Trophoblast cell (in vitro differentiated cells and primary cell): Measurements from ENCODE around the gene KCNK18.

Experiments
- DNase-seq, 2 donors: peaks; one replicate each; pipeline ENCODE4 v3.0.0-alpha.2; 2016
- H2AFZ ChIP-seq: 2 replicates; pipeline ENCODE4 v1.6.1; 2013; ENCODE audit warnings: low read length, moderate library complexity, mild to moderate bottlenecking; ENCODE audit not compliant: insufficient read depth, poor library complexity
- H2AK5ac ChIP-seq: 2 replicates; pipeline ENCODE4 v1.6.1; 2013; ENCODE audit warnings: mild to moderate bottlenecking, low read length
- H2BK120ac ChIP-seq: 2 replicates; pipeline ENCODE4 v1.6.1; 2013; ENCODE audit warnings: low read length, mild to moderate bottlenecking, moderate library complexity; ENCODE audit not compliant: insufficient read depth, poor library complexity
- H2BK12ac ChIP-seq: 2 replicates; pipeline ENCODE4 v1.6.1; 2013; ENCODE audit warnings: mild to moderate bottlenecking, low read length, moderate library complexity
- H2BK5ac ChIP-seq: 2 replicates; pipeline ENCODE4 v1.6.1; 2013; ENCODE audit warnings: low read length, low read depth, moderate library complexity, mild to moderate bottlenecking; ENCODE audit not compliant: poor library complexity
- H3K14ac ChIP-seq: 2 replicates; pipeline ENCODE4 v1.6.1; 2013; ENCODE audit warnings: mild to moderate bottlenecking, low read length
- H3K18ac ChIP-seq: 2 replicates; pipeline ENCODE4 v1.6.1; 2013; ENCODE audit warnings: mild to moderate bottlenecking, low read length
- H3K23ac ChIP-seq: 2 replicates; pipeline ENCODE4 v1.6.1; 2013; ENCODE audit warnings: low read length
- H3K27ac ChIP-seq: 2 replicates; pipeline ENCODE4 v1.5.1; 2013; ENCODE audit warnings: low read depth, mild to moderate bottlenecking, inconsistent platforms, low read length, moderate library complexity
- H3K27me3 ChIP-seq: 2 replicates; pipeline ENCODE4 v1.6.1; 2013; ENCODE audit warnings: inconsistent platforms, mild to moderate bottlenecking, low read length, moderate library complexity; ENCODE audit not compliant: insufficient read depth
- H3K36me3 ChIP-seq, 2 experiments: 1 replicate in 1 of 2; 2 replicates in 1 of 2; pipeline ENCODE4 v1.6.1; 2013; ENCODE audit warnings: low read length in 2 of 2, mild to moderate bottlenecking in 2 of 2, moderate library complexity in 1 of 2; ENCODE audit not compliant: insufficient read depth in 2 of 2, control insufficient read depth in 1 of 2
- H3K4ac ChIP-seq: 2 replicates; pipeline ENCODE4 v1.6.1; 2013; ENCODE audit warnings: low read depth, mild to moderate bottlenecking, low read length, moderate library complexity
- H3K4me1 ChIP-seq, 2 experiments: 1 replicate in 1 of 2; 2 replicates in 1 of 2; pipeline ENCODE4 v1.6.1; 2013; ENCODE audit warnings: low read length in 2 of 2, mild to moderate bottlenecking in 2 of 2, moderate library complexity in 1 of 2; ENCODE audit not compliant: insufficient read depth in 2 of 2, control insufficient read depth in 1 of 2
- H3K4me2 ChIP-seq: 2 replicates; pipeline ENCODE4 v1.6.1; 2013; ENCODE audit warnings: inconsistent platforms, mild to moderate bottlenecking, low read length, moderate library complexity
- H3K4me3 ChIP-seq: 2 replicates; pipeline ENCODE4 v1.5.1; 2013; ENCODE audit warnings: mild to moderate bottlenecking, low read depth, low read length, inconsistent platforms
- H3K79me1 ChIP-seq: one replicate; pipeline ENCODE4 v1.6.1; 2013; ENCODE audit warnings: low read length
- H3K79me2 ChIP-seq: 2 replicates; pipeline ENCODE4 v1.6.1; 2013; ENCODE audit warnings: low read length, mild to moderate bottlenecking; ENCODE audit not compliant: control insufficient read depth, insufficient read depth, poor library complexity
- H3K9ac ChIP-seq: 2 replicates; pipeline ENCODE4 v1.6.1; 2013; ENCODE audit warnings: mild to moderate bottlenecking, low read length
- H3K9me3 ChIP-seq: 2 replicates; pipeline ENCODE4 v1.6.1; 2013; ENCODE audit warnings: low read depth, mild to moderate bottlenecking, control low read depth, inconsistent platforms, low read length; ENCODE audit not compliant: insufficient read depth
- H4K12ac ChIP-seq: 2 replicates; pipeline ENCODE4 v1.6.1; 2013; ENCODE audit warnings: low read depth, mild to moderate bottlenecking, low read length, moderate library complexity
- H4K8ac ChIP-seq: 2 replicates; pipeline ENCODE4 v1.6.1; 2013; ENCODE audit warnings: low read depth, mild to moderate bottlenecking, low read length, moderate library complexity
- H4K91ac ChIP-seq: one replicate; pipeline ENCODE4 v1.6.1; 2013; ENCODE audit warnings: low read depth, mild to moderate bottlenecking, low read length, moderate library complexity
- WGBS: extraction: QIAGEN DNeasy Blood & Tissue Kit; methylation state at CpG from one replicate; pipeline ENCODE4 v1.1.7; 2013; ENCODE audit warnings: missing lambda C conversion rate; ENCODE audit not compliant: insufficient read length, insufficient coverage; ENCODE audit errors: extremely low coverage; 5-methylcytosine and 5-hydroxymethylcytosine counted together

The KCNK18 gene

DNA sequence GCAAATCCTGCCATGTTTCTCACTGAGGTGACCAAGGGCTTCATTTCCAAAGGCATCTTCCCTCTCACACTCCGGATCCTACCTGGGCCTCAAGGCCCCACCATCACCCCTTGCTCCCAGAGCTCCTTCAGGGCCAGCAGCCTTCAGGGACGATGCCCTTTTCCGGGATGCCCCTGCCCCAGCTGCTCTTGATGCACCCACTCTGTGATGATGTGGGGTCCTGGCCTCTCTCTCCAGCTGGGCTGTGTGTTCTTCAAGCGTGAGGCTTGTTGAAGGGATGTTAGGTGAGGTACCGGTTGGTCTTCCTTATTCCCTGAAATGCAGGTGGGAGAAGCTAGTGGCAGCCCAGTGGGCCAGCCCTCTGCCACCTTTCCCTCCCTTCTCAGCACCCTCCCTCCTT, 25.3 kb downstream of the KCNK18 start:
- no peak overlapping the region for H3K9ac ChIP-seq
- H3K36me3 ChIP-seq, result no peaks in the 10 kb centered on the region
- no peak overlapping the region for H4K8ac ChIP-seq

DNA sequence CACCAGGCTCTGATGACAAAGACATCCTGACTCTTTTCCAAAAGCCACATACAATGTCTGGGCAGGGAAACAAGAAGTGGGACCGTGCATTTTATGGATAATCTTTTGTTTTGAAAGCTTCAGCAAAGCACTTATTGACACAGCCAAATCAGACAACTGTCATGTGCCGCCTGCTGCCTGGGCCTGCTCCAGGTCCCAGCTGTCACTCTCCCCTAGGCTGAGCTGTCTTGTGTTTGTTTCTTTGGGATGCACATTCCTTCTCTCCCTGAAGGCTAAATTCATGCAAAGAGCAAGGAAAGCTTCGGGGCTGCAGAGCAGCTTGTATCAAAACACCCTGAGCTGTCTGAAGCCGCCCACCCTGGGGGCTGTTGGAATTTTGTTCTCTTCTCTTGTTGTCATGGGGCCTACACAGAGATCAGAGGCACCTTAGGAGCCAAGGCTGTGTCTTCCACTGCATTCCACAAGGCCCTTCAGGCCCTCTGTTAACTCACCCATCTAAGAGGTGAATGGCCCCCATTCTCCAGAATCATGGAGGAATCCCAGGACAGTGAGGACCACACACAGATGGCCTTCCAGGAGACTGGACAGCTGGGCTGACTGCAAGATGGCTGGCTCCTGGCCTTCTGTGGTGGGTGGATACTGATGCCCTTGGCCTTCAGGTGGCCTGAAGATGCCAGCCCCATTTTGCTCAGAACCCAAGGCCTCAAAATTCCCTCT, 25.8 kb downstream of the KCNK18 start:
- no peaks in the 10 kb centered on the region for H3K79me2 ChIP-seq
- no peak overlapping the region for H4K8ac ChIP-seq
- no peak overlapping the region for H3K14ac ChIP-seq
- H3K9me3 ChIP-seq, result no peaks in the 10 kb centered on the region
- H3K18ac ChIP-seq, result no peak overlapping the region
- no peak overlapping the region for H4K12ac ChIP-seq
- no peaks in the 10 kb centered on the region for H3K79me1 ChIP-seq
- H3K4ac ChIP-seq, result no peak overlapping the region
- no peak overlapping the region for H3K27ac ChIP-seq
- no peak overlapping the region for H2AK5ac ChIP-seq
- no peak overlapping the region for H3K23ac ChIP-seq
- no peak overlapping the region for H4K91ac ChIP-seq
- no peaks in the 10 kb centered on the region for H3K36me3 ChIP-seq
- no peaks in the 10 kb centered on the region for H3K27me3 ChIP-seq
- H2BK12ac ChIP-seq, result no peak overlapping the region
- no peak for DNase-seq
- no peak overlapping the region for H2BK5ac ChIP-seq
- H3K4me3 ChIP-seq, result no peak overlapping the region
- H3K9ac ChIP-seq, result no peak overlapping the region
- no peak overlapping the region for H2AFZ ChIP-seq
- H2BK120ac ChIP-seq, result no peak overlapping the region
- no CpG with 5 or more reads among the region's 4 CpGs for WGBS
- no peak overlapping the region for H3K4me2 ChIP-seq
- H3K4me1 ChIP-seq, result no peaks in the 10 kb centered on the region

More for the DNA sequence above, 25.3 kb downstream of the KCNK18 start:
- Histone ChIP-seq H4K12ac (no peak overlapping the region), H3K79me1 (no peaks in the 10 kb centered on the region), H2BK12ac (no peak overlapping the region), H3K79me2 (no peaks in the 10 kb centered on the region), H3K27ac (no peak overlapping the region), H3K4me3 (no peak overlapping the region), H2AFZ (no peak overlapping the region), H3K4ac (no peak overlapping the region), H2BK5ac (no peak overlapping the region), H3K27me3 (peaks cover 1% of the 10 kb centered on the region), H4K91ac (no peak overlapping the region), H3K4me2 (no peak overlapping the region), H2AK5ac (no peak overlapping the region), H3K4me1 (no peaks in the 10 kb centered on the region), H2BK120ac (no peak overlapping the region), H3K9me3 (no peaks in the 10 kb centered on the region), H3K23ac (no peak overlapping the region), H3K18ac (no peak overlapping the region), H3K14ac (no peak overlapping the region)
- no peak for DNase-seq
- no CpG with 5 or more reads among the region's 5 CpGs for WGBS

DNA sequence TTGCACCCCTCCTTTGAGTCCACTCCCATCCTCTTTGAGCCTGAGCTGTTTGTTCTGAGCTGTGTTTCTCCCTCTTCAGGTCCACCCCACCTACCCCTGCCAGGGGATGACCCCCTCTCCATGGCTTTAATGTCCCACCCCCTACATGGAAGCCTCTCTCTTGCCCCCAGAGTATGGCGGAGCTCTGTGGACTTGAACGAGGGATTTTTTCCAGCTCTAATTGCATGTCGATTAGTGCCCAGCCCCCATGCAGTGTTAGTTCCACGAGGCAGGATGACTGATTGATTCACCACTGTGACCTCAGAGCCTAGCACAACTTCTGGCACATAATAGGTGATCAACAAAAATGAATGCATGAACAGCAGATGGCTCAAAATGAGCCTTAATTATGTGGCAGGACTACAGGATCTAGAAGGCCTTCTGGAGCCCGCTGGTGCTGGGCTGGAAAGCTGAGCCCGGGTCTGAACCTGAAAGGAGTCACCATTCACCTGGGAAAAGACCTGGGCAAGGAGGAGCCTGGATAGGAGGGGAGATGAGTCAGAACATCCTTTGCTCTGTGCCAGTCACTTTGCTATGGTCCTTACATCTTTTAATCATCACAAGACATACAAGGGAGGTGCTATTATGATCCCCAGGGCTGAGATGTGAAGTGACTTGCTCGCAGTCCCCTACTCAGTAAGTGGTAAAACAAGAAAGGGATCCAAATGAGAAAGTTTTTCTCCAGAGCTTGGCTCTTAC, 26.6 kb downstream of the KCNK18 start:
- Histone ChIP-seq H3K79me2 (no peaks in the 10 kb centered on the region), H4K12ac (no peak overlapping the region), H3K27ac (no peak overlapping the region), H2AFZ (no peak overlapping the region), H4K8ac (no peak overlapping the region), H3K14ac (no peak overlapping the region), H3K9ac (no peak overlapping the region), H3K4me1 (no peaks in the 10 kb centered on the region), H2AK5ac (no peak overlapping the region), H3K23ac (no peak overlapping the region), H3K4ac (no peak overlapping the region), H2BK12ac (no peak overlapping the region), H3K18ac (no peak overlapping the region), H3K4me2 (no peak overlapping the region), H3K36me3 (no peaks in the 10 kb centered on the region), H3K79me1 (no peaks in the 10 kb centered on the region), H3K9me3 (no peaks in the 10 kb centered on the region), H2BK5ac (no peak overlapping the region), H2BK120ac (no peak overlapping the region), H3K27me3 (no peaks in the 10 kb centered on the region), H4K91ac (no peak overlapping the region), H3K4me3 (no peak overlapping the region)
- no CpG with 5 or more reads among the region's 7 CpGs for WGBS
- DNase-seq, result no peak

DNA sequence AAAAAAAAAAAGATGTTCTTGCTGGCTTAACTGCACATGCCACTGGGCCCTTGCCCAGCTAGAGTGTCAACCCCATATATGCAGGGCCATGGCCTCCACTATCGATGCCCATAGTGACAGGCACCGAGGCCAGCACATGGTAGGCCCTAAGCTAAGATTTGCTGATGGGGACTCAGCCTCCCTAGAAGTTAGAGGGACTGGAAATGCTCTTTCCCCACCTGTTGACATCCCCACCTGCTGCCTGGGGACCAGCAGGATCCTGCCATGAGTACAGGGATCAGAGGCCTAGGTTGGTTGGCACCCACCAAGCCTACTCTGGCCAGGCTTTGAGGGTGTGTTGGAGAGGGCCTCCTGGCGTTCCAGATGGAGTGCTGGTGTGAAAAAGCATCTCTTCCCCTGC, 27.6 kb downstream of the KCNK18 start:
- Histone ChIP-seq H3K23ac (no peak overlapping the region), H3K27me3 (no peaks in the 10 kb centered on the region), H3K36me3 (no peaks in the 10 kb centered on the region), H3K4me3 (no peak overlapping the region), H4K91ac (no peak overlapping the region), H3K18ac (no peak overlapping the region), H2AK5ac (no peak overlapping the region), H3K9ac (no peak overlapping the region), H2AFZ (no peak overlapping the region), H2BK120ac (no peak overlapping the region), H4K8ac (no peak overlapping the region), H2BK12ac (no peak overlapping the region), H3K4ac (no peak overlapping the region), H3K14ac (no peak overlapping the region), H3K9me3 (no peaks in the 10 kb centered on the region), H3K27ac (no peak overlapping the region), H3K4me2 (no peak overlapping the region), H4K12ac (no peak overlapping the region), H3K79me2 (no peaks in the 10 kb centered on the region), H3K4me1 (no peaks in the 10 kb centered on the region), H3K79me1 (no peaks in the 10 kb centered on the region), H2BK5ac (no peak overlapping the region)
- no CpG with 5 or more reads among the region's 3 CpGs for WGBS
- DNase-seq, result no peak
